ENCODE data around the gene FAM13A. TPM values are rescaled to one million over a fixed set of nuclear protein-coding genes. Genes with fewer than 3 reads are reported as not detected.

The FAM13A gene
- total and polyA plus RNA-seq, 2 of the 8 experiments (the other 6 are each of a cell fraction or from before 2014, with no cell fraction given): 7.1 to 16.5 TPM

GRCh38 chr4:88821522-88821921 is 235.5 kb downstream of the FAM13A start (continued):
- no peak for TF ChIP-seq CHD7 (IDR thresholded peaks at IDR 0.05; ENCODE audit: insufficient replicate concordance, low read length)
- TF ChIP-seq E2F6 (IDR thresholded peaks at IDR 0.05): no peak
- TF ChIP-seq CEBPB (IDR thresholded peaks at IDR 0.05; ENCODE audit: low read depth, low read length): no peak

Measured in H1 (cell line).